Endothelial cell of umbilical vein (primary cell): ENCODE measurements around the gene DNAJC8. TPM values are rescaled to one million over a fixed set of nuclear protein-coding genes. Genes with fewer than 3 reads are reported as not detected.

Experiments
- BruUV-seq: library from RNA; stranded (reverse); fragments of 400-500 nt; replicated peaks from 2 replicates; lab custom pipeline; 2021; lab: Mats Ljungman, UMichigan
- CTCF ChIA-PET: fragments of 300-600, 350-600 bp; sonication (Branson Sonifier 250); formaldehyde crosslinking; loops from one replicate; lab custom pipeline; 2021; ENCODE audit warnings: antibody characterized with exemption, inconsistent platforms; lab: Charles Lee
- POLR2A ChIA-PET: fragments of 300-600, 350-600 bp; sonication (Branson Sonifier 250); formaldehyde crosslinking; loops from one replicate; lab custom pipeline; 2021; ENCODE audit warnings: antibody characterized with exemption, inconsistent platforms; lab: Charles Lee
- DNase-seq: peaks from one replicate; pipeline ENCODE4 v3.0.0-alpha.2; 2011; ENCODE audit warnings: low read depth, low spot score
- FAIRE-seq: peaks from 2 replicates; lab custom pipeline; 2011; peaks lifted over from hg19 to GRCh38; lab: Jason Lieb, UNC
- H2AFZ ChIP-seq: 2 replicates; pipeline ENCODE4 v1.6.0; 2012; ENCODE audit warnings: low read depth, low read length, control low read depth, inconsistent platforms
- H3K27ac ChIP-seq: 2 replicates; pipeline ENCODE4 v1.5.1; 2011; ENCODE audit warnings: low read depth, mild to moderate bottlenecking, control low read depth, low read length, moderate library complexity; ENCODE audit not compliant: insufficient read depth
- H3K27me3 ChIP-seq, 2 experiments: 2 replicates each; pipeline versions ENCODE4 v1.6.0 to v1.6.1; 2011; ENCODE audit warnings: low read length in 2 of 2, mixed read lengths in 1 of 2; ENCODE audit not compliant: control insufficient read depth in 2 of 2, insufficient read depth in 2 of 2
- H3K36me3 ChIP-seq, 2 experiments: 2 replicates in 1 of 2; 3 replicates in 1 of 2; pipeline ENCODE4 v1.5.1; 2011; ENCODE audit warnings: low read length in 2 of 2, mild to moderate bottlenecking in 1 of 2, moderate library complexity in 1 of 2; ENCODE audit not compliant: control insufficient read depth in 2 of 2, insufficient read depth in 2 of 2; ENCODE audit errors: extremely low read depth in 1 of 2
- H3K4me1 ChIP-seq: 3 replicates; pipeline ENCODE4 v1.5.1; 2011; ENCODE audit warnings: mild to moderate bottlenecking, low read length; ENCODE audit not compliant: control insufficient read depth, insufficient read depth; ENCODE audit errors: extremely low read depth
- H3K4me2 ChIP-seq: 2 replicates; pipeline ENCODE4 v1.6.1; 2011; ENCODE audit warnings: low read length, control low read depth, mixed read lengths; ENCODE audit not compliant: insufficient read depth
- H3K4me3 ChIP-seq, 3 experiments: fragments of 200-600 bp in 1 of 3; sonication (generic), shearing (Covaris generic) in 1 of 3; replicated peaks in 1 of 3; 2 replicates each; pipeline ENCODE4 v1.5.1; 2011 to 2016; ENCODE audit warnings: control low read depth in 3 of 3, low read length in 3 of 3, mild to moderate bottlenecking in 2 of 3, inconsistent platforms in 1 of 3, low read depth in 1 of 3, moderate library complexity in 1 of 3; ENCODE audit not compliant: insufficient read depth in 1 of 3
- H3K79me2 ChIP-seq: 2 replicates; pipeline ENCODE4 v1.6.0; 2012; ENCODE audit warnings: low read length, inconsistent platforms; ENCODE audit not compliant: control insufficient read depth, insufficient read depth
- H3K9ac ChIP-seq: replicated peaks from 2 replicates; pipeline ENCODE3; 2011; ENCODE audit warnings: low read length, control low read depth; ENCODE audit not compliant: insufficient read depth; ENCODE audit errors: extremely low read depth
- H3K9me1 ChIP-seq: replicated peaks from 3 replicates; pipeline ENCODE4 v1.6.0; 2011; ENCODE audit warnings: mild to moderate bottlenecking, low read length; ENCODE audit not compliant: control insufficient read depth, insufficient read depth; ENCODE audit errors: extremely low read depth
- H3K9me3 ChIP-seq: replicated peaks from 2 replicates; pipeline ENCODE4 v1.5.1; 2012; ENCODE audit warnings: low read length, inconsistent platforms; ENCODE audit not compliant: control insufficient read depth, insufficient read depth
- H4K20me1 ChIP-seq: replicated peaks from 2 replicates; pipeline ENCODE3; 2011; ENCODE audit warnings: mild to moderate bottlenecking, low read length; ENCODE audit not compliant: control insufficient read depth, insufficient read depth; ENCODE audit errors: extremely low read depth
- CTCF ChIP-seq, 2 donors: IDR thresholded peaks; 1 replicate in 1 of 2; 2 replicates in 1 of 2; pipeline ENCODE4 v1.5.1; 2011; ENCODE audit warnings: low read length in 2 of 2, mild to moderate bottlenecking in 2 of 2, moderate library complexity in 2 of 2, control low read depth in 1 of 2, inconsistent platforms in 1 of 2, low read depth in 1 of 2; ENCODE audit not compliant: insufficient read depth in 1 of 2; ENCODE audit errors: extremely low read depth in 1 of 2
- EZH2 ChIP-seq: IDR thresholded peaks from 2 replicates; pipeline ENCODE4 v1.6.1; 2012; ENCODE audit warnings: borderline replicate concordance, low read depth, mild to moderate bottlenecking, moderate library complexity, low read length, inconsistent platforms; ENCODE audit not compliant: severe bottlenecking
- FOS ChIP-seq: IDR thresholded peaks from 2 replicates; pipeline ENCODE4 v1.6.1; 2011; ENCODE audit warnings: mild to moderate bottlenecking, low read length, moderate library complexity, borderline replicate concordance; ENCODE audit not compliant: insufficient read depth
- GATA2 ChIP-seq: IDR thresholded peaks from 2 replicates; pipeline ENCODE4 v1.7.0; 2011; ENCODE audit warnings: low read depth, mild to moderate bottlenecking, moderate library complexity, mixed read lengths, low read length; ENCODE audit not compliant: insufficient read length, insufficient read depth
- JUN ChIP-seq: IDR thresholded peaks from 2 replicates; pipeline ENCODE4 v1.6.1; 2011; ENCODE audit warnings: borderline replicate concordance, low read depth; ENCODE audit not compliant: insufficient read length, insufficient read depth
- MAX ChIP-seq: IDR thresholded peaks from 2 replicates; pipeline ENCODE4 v1.6.1; 2011; ENCODE audit not compliant: insufficient read depth, insufficient read length
- MYC ChIP-seq: IDR thresholded peaks from one replicate; pipeline ENCODE4 v1.6.1; 2011; ENCODE audit warnings: mild to moderate bottlenecking, low read depth, low read length
- POLR2A ChIP-seq: IDR thresholded peaks from 2 replicates; pipeline ENCODE4 v1.6.1; 2012; ENCODE audit warnings: low read depth, mild to moderate bottlenecking, control low read depth, low read length
- POLR2AphosphoS5 ChIP-seq: IDR thresholded peaks from 2 replicates; pipeline ENCODE4 v1.6.1; 2012; ENCODE audit warnings: low read depth, mild to moderate bottlenecking, control low read depth, low read length, moderate library complexity; ENCODE audit not compliant: insufficient read depth
- dilution Hi-C: fragments of 300-500 bp; cut with MboI; formaldehyde crosslinking; loops from one replicate; pipeline ENCODE4 v1.15.0; 2019; ENCODE audit warnings: low sequenced_read_pairs; ENCODE audit not compliant: extremely low pct_ligation_motif_present
- intact Hi-C: fragments of 100-400 bp; cut with micrococcal nuclease; formaldehyde crosslinking; loops from one replicate; pipeline ENCODE4 v1.10.0; 2022
- polyA plus RNA-seq, 4 experiments: library from polyadenylated mRNA; depleted of rRNA in 3 of 4; stranded (reverse) in 3 of 4; unstranded in 1 of 4; fragments of >200 nt; gene quantifications; 2 replicates each; pipeline versions ENCODE4 v1.2.1 to v1.2.3, GENCODE V29; 2011 to 2012; ENCODE audit warnings: missing spikeins in 1 of 4
- total RNA-seq: library from RNA; stranded (reverse); gene quantifications from 2 replicates; pipeline ENCODE4 v1.2.3, GENCODE V29; 2021

DNAJC8 gene
- total and polyA plus RNA-seq, 2 donors (not counting 3 experiments of a cell fraction or from before 2014, with no cell fraction given), result 71.0 to 106 TPM

GRCh38 chr1:28233264-28233606 is 406 bp upstream of the DNAJC8 start:
- H3K27me3 ChIP-seq, result no peaks in the 10 kb centered on the region
- CTCF ChIA-PET, result no interaction called here
- H3K4me2 ChIP-seq, result no peak overlapping the region
- peak overlapping the region; percentile 68 for H2AFZ ChIP-seq
- peaks cover 17% of the 10 kb centered on the region for H3K4me1 ChIP-seq
- dilution Hi-C loops, result no loop called here
- H3K9me3 ChIP-seq, result no peaks in the 10 kb centered on the region
- no peak overlapping the region for H3K9ac ChIP-seq
- POLR2A ChIA-PET, result no interaction called here
- H3K4me3 ChIP-seq, result peak overlapping the region in 1 of 3 experiments; percentile 97
- FAIRE-seq (peak; percentile 48), DNase-seq (no peak)
- H4K20me1 ChIP-seq, result no peaks in the 10 kb centered on the region
- peaks cover 0 to 6% of the 10 kb centered on the region in 2 experiments for H3K36me3 ChIP-seq
- no TSS peak for BruUV-seq
- intact Hi-C loops, result loop anchor here (2.0 kb wide), 1 partner anchor 26 kb away; the partner anchor contains the start of gene SESN2
- no peak overlapping the region for H3K27ac ChIP-seq
- peaks cover 51% of the 10 kb centered on the region for H3K79me2 ChIP-seq
- TF ChIP-seq EZH2 (no peak), GATA2 (no peak), POLR2A (no peak), FOS (no peak), MAX (no peak), JUN (no peak), MYC (no peak), POLR2AphosphoS5 (no peak), CTCF (IDR thresholded peaks at IDR 0.05; ENCODE audit: extremely low read depth in 1 of 2, insufficient read depth in 1 of 2, low read depth in 1 of 2, low read length in 2 of 2) (no peak)
- no peaks in the 10 kb centered on the region for H3K9me1 ChIP-seq
